Activated CD4-positive, alpha-beta T cell treated with anti-CD3 and anti-CD28 coated beads for 24 hours (primary cell): ENCODE results near the gene NPAS2.

Experiments
- DNase-seq, 2 donors: peaks; one replicate each; pipeline ENCODE4 v3.0.0-alpha.2; 2020; ENCODE audit warnings: low read depth in 2 of 2

NPAS2 gene

GRCh38 chr2:100907832-100908231 is 87.9 kb downstream of the NPAS2 start:
- no peak for DNase-seq

GRCh38 chr2:100909534-100910081 is 89.7 kb downstream of the NPAS2 start:
- DNase-seq: no peak

- DNase-seq: no peak
Observed at GRCh38 chr2:100910111-100910510, 90.2 kb downstream of the NPAS2 start.

GRCh38 chr2:100919316-100919715 is 99.4 kb downstream of the NPAS2 start:
- no peak for DNase-seq

- DNase-seq: no peak
Observed at GRCh38 chr2:100921685-100922161, 101.8 kb downstream of the NPAS2 start.

- no peak for DNase-seq
Observed at GRCh38 chr2:100923461-100924060, 103.6 kb downstream of the NPAS2 start.

GRCh38 chr2:100924122-100924519 is 104.2 kb downstream of the NPAS2 start:
- no peak for DNase-seq

- no peak for DNase-seq
Observed at GRCh38 chr2:100924520-100925451, 104.8 kb downstream of the NPAS2 start.

- no peak for DNase-seq
Observed at GRCh38 chr2:100928235-100928634, 108.3 kb downstream of the NPAS2 start.

- DNase-seq: no peak
Observed at GRCh38 chr2:100929147-100929546, 109.2 kb downstream of the NPAS2 start.

GRCh38 chr2:100934504-100935371 is 114.8 kb downstream of the NPAS2 start:
- no peak for DNase-seq

- no peak for DNase-seq
Observed at GRCh38 chr2:100935372-100935752, 115.4 kb downstream of the NPAS2 start.

GRCh38 chr2:100936070-100936741 is 116.3 kb downstream of the NPAS2 start:
- DNase-seq: no peak

- DNase-seq: no peak
Observed at GRCh38 chr2:100936972-100937542, 117.1 kb downstream of the NPAS2 start.

GRCh38 chr2:100938031-100939026 is 118.4 kb downstream of the NPAS2 start:
- DNase-seq: no peak

- no peak for DNase-seq
Observed at GRCh38 chr2:100939445-100939844, 119.5 kb downstream of the NPAS2 start.

- DNase-seq: no peak
Observed at GRCh38 chr2:100940240-100940639, 120.3 kb downstream of the NPAS2 start.

- no peak for DNase-seq
Observed at GRCh38 chr2:100940766-100941645, 121.1 kb downstream of the NPAS2 start.
